H1 (cell line): ENCODE measurements around the gene SLC22A31. TPM values are rescaled to one million over a fixed set of nuclear protein-coding genes. Genes with fewer than 3 reads are reported as not detected.

Experiments
- FOSL1 ChIP-seq: IDR thresholded peaks from 2 replicates; pipeline ENCODE4 v1.6.1; 2011; ENCODE audit warnings: mild to moderate bottlenecking, low read depth, low read length, moderate library complexity; ENCODE audit not compliant: insufficient read depth
- POLR2A ChIP-seq, 2 experiments: IDR thresholded peaks; 1 replicate in 1 of 2; 2 replicates in 1 of 2; pipeline ENCODE4 v1.6.1; 2011; ENCODE audit warnings: low read depth in 2 of 2, low read length in 2 of 2, mild to moderate bottlenecking in 2 of 2; ENCODE audit errors: control extremely low read depth in 1 of 2
- polyA plus RNA-seq, 7 experiments: library from polyadenylated mRNA; depleted of rRNA in 3 of 7; stranded (reverse) in 5 of 7; unstranded in 2 of 7; fragments of >200 nt in 5 of 7; fragments of 200-250 nt in 2 of 7; gene quantifications; 1 replicate in 5 of 7; 2 replicates in 1 of 7; 4 replicates in 1 of 7; pipeline versions ENCODE4 v1.2.1 to v1.2.3, GENCODE V29; 2011 to 2013; ENCODE audit warnings: missing spikeins in 2 of 7, mixed read lengths in 2 of 7
- total RNA-seq: library from RNA; stranded (reverse); fragmentation: NEBNext Ultra II Directional; extraction: Animal tissue kit (Norgen Biotek cat#: 25700); gene quantifications from 2 replicates; pipeline ENCODE4 v1.2.1, GENCODE V29; 2021

The SLC22A31 gene
- total and polyA plus RNA-seq, 2 of the 8 experiments (the other 6 are each of a cell fraction or from before 2014, with no cell fraction given) = 7.7 to 10.6 TPM

DNA sequence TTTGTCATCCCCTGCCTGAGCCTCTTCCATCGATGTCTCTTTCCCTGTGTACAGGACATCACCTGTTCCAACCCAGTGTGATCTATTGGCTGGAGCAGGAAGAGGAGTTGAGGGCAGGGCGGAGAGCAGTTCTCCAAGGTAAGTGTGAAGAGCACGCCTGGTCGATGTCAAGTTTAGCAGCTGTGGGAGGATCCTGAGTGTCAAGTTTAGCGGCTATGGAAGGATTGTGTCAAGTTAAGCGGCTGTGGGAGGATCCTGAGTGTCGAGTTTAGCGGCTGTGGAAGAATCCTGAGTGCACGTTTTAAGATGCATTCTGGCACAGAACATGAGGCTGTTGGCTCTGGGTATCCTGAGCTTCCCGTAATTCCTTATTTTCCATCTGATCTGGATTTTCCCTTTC lies 24.3 kb upstream of the SLC22A31 start (continued):
- TF ChIP-seq FOSL1 (no peak), POLR2A (IDR thresholded peaks at IDR 0.05; ENCODE audit: control extremely low read depth in 1 of 2, low read depth in 2 of 2, low read length in 2 of 2) (no peak)
